ENCODE measurements around the gene PLAC1. TPM values are rescaled to one million over a fixed set of nuclear protein-coding genes. Genes with fewer than 3 reads are reported as not detected.

The PLAC1 gene
- total RNA-seq, 1 donor = not detected

- Histone ChIP-seq H3K4me1 (ENCODE audit: insufficient read depth, low read length) (peaks cover 11% of the 10 kb centered on the region), H3K36me3 (ENCODE audit: insufficient read depth, low read length) (no peaks in the 10 kb centered on the region), H3K4me2 (ENCODE audit: insufficient read depth, low read length) (no peak overlapping the region), H3K27me3 (ENCODE audit: insufficient read depth, low read length) (no peaks in the 10 kb centered on the region), H4K20me1 (ENCODE audit: insufficient read depth, low read length) (no peaks in the 10 kb centered on the region), H2AFZ (ENCODE audit: low read length) (no peak overlapping the region), H3K9me3 (ENCODE audit: low read depth, low read length) (no peaks in the 10 kb centered on the region), H3K4me3 (ENCODE audit: insufficient read depth, low read length) (no peak overlapping the region), H3K27ac (ENCODE audit: low read depth, low read length) (no peak overlapping the region), H3K79me2 (ENCODE audit: insufficient read depth, low read length) (no peaks in the 10 kb centered on the region)
- no peak for DNase-seq (ENCODE audit: insufficient read length, low spot score, missing footprints)
- no peak for TF ChIP-seq CTCF (IDR thresholded peaks at IDR 0.05; ENCODE audit: extremely low read depth, low read depth, low read length)
These were observed 26.6 kb downstream of the PLAC1 start for GRCh38 chrX:134631426-134632346.

- no peak for DNase-seq (ENCODE audit: insufficient read length, low spot score, missing footprints)
- Histone ChIP-seq H3K4me1 (ENCODE audit: insufficient read depth, low read length) (peaks cover 30% of the 10 kb centered on the region), H3K4me2 (ENCODE audit: insufficient read depth, low read length) (no peak overlapping the region), H3K9me3 (ENCODE audit: low read depth, low read length) (no peaks in the 10 kb centered on the region), H3K27me3 (ENCODE audit: insufficient read depth, low read length) (no peaks in the 10 kb centered on the region), H3K36me3 (ENCODE audit: insufficient read depth, low read length) (no peaks in the 10 kb centered on the region), H4K20me1 (ENCODE audit: insufficient read depth, low read length) (no peaks in the 10 kb centered on the region), H3K27ac (ENCODE audit: low read depth, low read length) (no peak overlapping the region), H2AFZ (ENCODE audit: low read length) (no peak overlapping the region), H3K79me2 (ENCODE audit: insufficient read depth, low read length) (no peaks in the 10 kb centered on the region), H3K4me3 (ENCODE audit: insufficient read depth, low read length) (no peak overlapping the region)
- TF ChIP-seq CTCF (IDR thresholded peaks at IDR 0.05; ENCODE audit: extremely low read depth, low read depth, low read length) = no peak
These were observed 29.6 kb downstream of the PLAC1 start for GRCh38 chrX:134628663-134629062.

GRCh38 chrX:134626434-134626833 is 31.8 kb downstream of the PLAC1 start:
- Histone ChIP-seq H3K27me3 (ENCODE audit: insufficient read depth, low read length) (no peaks in the 10 kb centered on the region), H3K79me2 (ENCODE audit: insufficient read depth, low read length) (no peaks in the 10 kb centered on the region), H3K4me1 (ENCODE audit: insufficient read depth, low read length) (peaks cover 48% of the 10 kb centered on the region), H2AFZ (ENCODE audit: low read length) (no peak overlapping the region), H3K27ac (ENCODE audit: low read depth, low read length) (no peak overlapping the region), H3K4me3 (ENCODE audit: insufficient read depth, low read length) (no peak overlapping the region), H3K36me3 (ENCODE audit: insufficient read depth, low read length) (no peaks in the 10 kb centered on the region), H4K20me1 (ENCODE audit: insufficient read depth, low read length) (no peaks in the 10 kb centered on the region), H3K9me3 (ENCODE audit: low read depth, low read length) (no peaks in the 10 kb centered on the region), H3K4me2 (ENCODE audit: insufficient read depth, low read length) (no peak overlapping the region)
- no peak for TF ChIP-seq CTCF (IDR thresholded peaks at IDR 0.05; ENCODE audit: extremely low read depth, low read depth, low read length)
- DNase-seq (ENCODE audit: insufficient read length, low spot score, missing footprints) = no peak

GRCh38 chrX:134625315-134625718 is 33.0 kb downstream of the PLAC1 start:
- Histone ChIP-seq H3K4me2 (ENCODE audit: insufficient read depth, low read length) (peak overlapping the region; percentile 32), H3K79me2 (ENCODE audit: insufficient read depth, low read length) (no peaks in the 10 kb centered on the region), H3K27me3 (ENCODE audit: insufficient read depth, low read length) (no peaks in the 10 kb centered on the region), H3K4me3 (ENCODE audit: insufficient read depth, low read length) (no peak overlapping the region), H3K9me3 (ENCODE audit: low read depth, low read length) (no peaks in the 10 kb centered on the region), H3K4me1 (ENCODE audit: insufficient read depth, low read length) (peaks cover 42% of the 10 kb centered on the region), H3K27ac (ENCODE audit: low read depth, low read length) (no peak overlapping the region), H4K20me1 (ENCODE audit: insufficient read depth, low read length) (no peaks in the 10 kb centered on the region), H2AFZ (ENCODE audit: low read length) (no peak overlapping the region), H3K36me3 (ENCODE audit: insufficient read depth, low read length) (no peaks in the 10 kb centered on the region)
- DNase-seq (ENCODE audit: insufficient read length, low spot score, missing footprints) = no peak
- no peak for TF ChIP-seq CTCF (IDR thresholded peaks at IDR 0.05; ENCODE audit: extremely low read depth, low read depth, low read length)
